SKM-1 treated with dmso at 0.1 percent for 144 hours (cell line): ENCODE data around the gene CLIC3.

Experiments used
- DNase-seq: peaks from one replicate; lab custom pipeline; 2025; ENCODE audit not compliant: unreplicated experiment; lab: John Stamatoyannopoulos, UW

CLIC3 gene

DNA sequence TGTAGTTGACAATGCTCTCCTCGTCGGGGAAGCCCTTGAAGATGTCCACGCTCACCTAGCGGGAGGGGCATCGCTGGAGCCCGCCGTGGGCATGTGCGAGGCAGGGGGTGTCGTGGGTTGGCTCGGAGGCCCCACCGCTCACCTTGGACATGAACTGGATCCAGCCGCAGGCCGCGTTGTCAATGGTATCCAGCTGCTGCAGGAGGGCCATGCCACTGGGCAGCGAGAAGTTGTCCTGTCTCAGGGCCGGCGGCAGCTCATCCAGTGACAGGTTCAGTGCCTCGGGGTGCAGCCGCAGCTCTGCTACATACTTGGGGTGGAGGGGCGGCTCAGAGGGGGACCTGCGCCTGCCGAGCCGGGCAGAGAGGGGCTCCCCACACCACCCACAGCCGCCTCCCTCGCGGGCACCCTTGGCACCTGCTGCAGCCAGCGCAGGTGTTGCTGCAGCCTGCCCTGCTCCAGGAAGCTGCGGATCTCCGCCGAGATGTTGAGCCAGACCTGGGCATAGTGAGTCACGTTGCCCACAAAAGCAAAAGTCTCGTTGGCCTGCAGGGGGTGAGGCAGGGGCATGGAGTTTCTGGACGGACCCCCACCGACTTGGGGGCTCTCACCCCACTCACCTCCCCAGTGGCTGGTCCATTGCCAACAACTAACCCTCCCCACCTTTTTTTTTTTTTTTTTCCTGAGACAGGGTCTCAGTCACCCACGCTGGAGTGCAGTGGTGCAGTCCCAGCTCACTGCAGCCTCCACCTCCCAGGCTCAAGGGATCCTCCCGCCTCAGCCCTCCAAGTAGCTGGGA is 22.6 kb upstream of the CLIC3 start:
- no peak for DNase-seq

DNA sequence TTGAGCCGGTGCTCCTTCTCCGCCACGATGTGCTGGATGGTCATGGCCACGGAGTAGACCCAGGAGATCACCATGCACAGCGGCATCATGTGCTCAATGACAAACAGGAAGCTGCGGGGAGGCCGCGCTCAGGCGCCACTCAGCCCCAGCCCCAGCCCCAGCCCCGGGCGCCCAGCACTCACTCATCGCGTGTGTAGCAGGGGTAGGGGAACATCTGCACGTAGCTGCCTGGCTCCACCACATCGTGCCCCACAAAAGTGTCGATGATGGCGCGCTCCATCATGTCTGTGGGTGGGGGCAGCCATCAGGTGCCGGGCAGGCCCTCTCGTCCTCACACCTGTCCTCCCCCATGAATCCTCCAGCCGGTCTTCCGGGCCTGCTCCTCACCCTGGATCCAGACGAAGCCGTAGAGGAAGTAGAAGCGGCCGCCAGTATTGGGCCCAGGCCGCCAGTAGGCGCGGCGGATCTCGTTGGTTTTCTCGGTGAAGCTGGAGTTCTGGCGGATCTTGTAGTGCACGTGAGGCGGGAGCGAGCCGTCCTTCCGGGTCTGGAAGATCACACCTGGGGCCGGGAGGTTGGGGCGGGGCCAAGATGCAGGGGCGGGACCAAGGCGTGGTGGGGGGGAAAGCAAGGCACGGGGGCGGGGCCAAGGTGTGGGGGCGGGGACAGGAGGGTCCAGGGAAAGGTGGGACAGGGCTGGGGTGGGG is 21.6 kb upstream of the CLIC3 start:
- DNase-seq = no peak

DNA sequence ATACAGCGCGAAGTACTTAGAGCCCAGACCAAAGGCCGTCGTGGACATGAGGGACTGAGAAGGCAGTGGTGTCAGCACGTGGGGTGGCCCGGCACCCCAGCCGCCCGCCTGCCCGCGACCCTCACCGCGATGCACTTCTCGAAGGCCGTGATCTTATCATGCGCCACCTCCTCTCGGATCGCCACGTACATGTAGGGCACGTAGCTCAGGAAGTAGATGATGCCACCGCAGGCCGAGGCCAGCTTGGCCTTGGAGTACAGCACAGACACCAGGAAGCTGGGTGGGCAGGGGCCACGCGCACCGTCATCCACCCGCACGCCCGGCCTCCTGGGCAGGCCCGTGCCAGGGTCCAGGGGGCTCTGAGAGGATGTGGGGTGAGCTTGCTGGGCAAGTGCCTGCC is 20.7 kb upstream of the CLIC3 start:
- no peak for DNase-seq

DNA sequence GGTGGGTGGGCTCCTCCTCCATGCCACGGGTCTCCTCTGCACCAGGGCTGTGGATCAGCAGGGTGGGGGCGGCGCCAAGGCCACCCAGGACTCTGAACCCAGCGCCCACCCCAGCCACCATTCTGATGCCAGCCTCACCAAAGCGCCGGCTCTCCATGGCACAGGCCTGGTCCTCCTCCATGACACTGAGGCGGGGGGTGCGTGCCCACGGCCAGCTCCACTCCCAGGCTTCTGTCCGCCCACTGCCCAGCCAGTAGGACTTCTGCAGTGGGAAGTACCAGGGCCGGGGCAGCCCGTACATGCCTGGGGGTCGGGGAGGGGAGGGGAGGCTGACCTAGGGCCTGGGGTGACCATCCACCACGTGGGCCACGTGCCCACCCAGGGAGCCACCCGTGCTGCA is 20.1 kb upstream of the CLIC3 start:
- DNase-seq = no peak

DNA sequence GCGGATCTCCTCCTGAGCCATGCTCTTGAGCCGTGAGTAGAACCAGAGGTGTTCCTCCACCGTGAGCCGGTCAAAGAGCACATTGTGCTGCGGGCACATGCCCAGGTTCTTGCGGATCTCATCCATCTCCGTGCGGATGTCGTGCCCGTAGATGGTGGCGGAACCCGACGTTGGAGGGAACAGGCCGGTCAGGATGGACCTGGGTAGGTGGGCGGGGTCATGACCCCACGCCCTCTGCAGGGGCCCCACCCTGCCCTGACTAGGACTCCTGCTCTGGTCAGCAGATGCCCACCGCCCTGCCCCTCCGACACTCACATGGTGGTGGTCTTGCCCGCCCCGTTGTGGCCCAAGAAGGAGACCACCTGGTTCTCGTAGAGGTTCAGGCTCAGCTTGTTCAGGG is 19.6 kb upstream of the CLIC3 start:
- no peak for DNase-seq

DNA sequence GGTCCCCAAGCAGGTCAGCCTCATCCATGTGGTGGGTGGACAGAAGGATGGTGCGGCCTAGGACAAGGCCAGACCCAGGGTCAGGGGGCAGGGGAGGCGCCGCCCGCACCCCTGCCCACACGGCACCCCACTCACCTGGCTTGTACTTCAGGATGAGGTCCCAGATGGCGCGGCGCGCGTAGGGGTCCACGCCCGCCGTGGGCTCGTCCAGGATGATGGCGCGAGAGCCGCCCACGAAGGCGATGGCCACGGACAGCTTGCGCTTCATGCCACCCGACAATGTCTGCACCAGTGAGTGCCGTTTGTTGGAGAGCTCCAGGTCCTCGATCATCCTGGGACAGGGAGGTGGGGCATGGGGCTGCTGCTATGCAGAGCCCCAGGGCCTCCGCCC is 19.2 kb upstream of the CLIC3 start:
- DNase-seq = no peak

DNA sequence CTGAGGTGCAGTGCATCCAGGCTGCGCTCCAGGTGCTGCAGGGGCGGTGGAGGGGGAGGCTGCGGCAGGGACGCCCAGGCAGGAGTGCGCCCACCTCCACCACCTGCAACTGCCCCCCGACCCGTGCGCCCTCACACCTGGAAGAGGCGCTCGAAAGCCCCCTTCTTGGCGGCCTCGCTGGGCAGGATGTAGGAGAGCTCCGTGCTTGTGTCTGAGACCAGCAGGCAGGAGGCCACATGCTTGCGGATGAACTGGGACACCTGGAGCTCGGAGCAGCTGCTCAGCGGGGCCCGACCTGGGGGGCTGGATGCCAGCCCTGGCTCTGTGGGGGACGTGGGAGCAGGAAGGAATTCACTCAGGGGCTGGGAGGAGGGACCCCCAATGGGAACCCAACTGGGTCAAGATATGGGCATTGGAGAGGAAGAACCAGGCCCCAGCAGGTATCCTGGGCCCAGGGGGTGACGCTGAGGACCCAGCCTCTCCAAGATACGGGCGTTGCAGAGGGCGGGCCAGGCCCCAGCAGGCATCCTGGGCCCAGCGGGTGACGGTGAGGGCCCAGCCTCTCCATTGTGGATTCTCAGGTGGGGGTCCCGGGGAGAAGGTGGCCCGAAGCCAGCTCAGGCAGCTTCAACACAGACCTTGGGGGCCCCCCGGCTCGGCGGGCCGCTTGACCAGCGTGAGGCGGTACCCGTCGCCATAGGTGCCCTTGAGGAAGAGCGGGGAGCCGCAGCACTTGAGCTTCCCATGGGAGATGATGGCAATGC is 18.6 kb upstream of the CLIC3 start:
- no peak for DNase-seq

DNA sequence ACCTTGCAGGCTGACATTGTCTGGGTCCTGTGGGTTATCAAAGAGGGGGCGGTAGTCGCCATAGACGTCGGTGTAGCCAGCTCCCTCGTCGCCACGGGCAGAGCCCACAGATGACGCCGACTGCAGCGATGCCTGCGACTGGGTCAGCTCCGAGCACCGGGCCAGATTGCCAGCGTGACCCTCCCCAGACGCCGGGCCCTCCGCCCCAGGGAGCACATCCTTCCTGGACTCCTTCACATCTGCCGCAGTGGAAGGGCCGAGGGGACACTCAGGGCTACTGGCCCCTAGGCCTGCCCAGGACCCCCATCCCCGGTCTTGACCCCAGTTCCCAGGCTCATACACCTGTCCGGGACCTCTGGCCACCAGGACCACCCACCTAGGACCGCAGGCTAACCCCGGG is 17.8 kb upstream of the CLIC3 start:
- no peak for DNase-seq

DNA sequence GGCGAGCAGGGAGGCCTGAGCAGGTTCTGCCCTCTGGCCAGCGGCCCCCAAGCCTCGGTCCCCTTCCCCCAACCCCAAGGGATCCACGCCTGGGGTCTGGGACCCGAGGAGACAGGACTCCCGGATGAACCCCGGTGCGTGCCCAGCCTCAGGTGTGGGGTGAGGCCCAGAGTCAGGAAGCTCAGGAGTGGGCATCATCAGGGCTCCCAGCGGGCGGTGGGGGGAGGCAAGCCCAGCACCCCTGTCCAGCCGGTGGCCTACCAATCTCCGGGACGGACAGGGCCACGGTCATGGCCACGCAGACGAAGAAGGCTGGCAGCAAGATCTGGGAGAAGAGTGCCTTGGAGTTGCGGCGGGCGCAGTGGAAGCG is 17.2 kb upstream of the CLIC3 start:
- DNase-seq = no peak

DNA sequence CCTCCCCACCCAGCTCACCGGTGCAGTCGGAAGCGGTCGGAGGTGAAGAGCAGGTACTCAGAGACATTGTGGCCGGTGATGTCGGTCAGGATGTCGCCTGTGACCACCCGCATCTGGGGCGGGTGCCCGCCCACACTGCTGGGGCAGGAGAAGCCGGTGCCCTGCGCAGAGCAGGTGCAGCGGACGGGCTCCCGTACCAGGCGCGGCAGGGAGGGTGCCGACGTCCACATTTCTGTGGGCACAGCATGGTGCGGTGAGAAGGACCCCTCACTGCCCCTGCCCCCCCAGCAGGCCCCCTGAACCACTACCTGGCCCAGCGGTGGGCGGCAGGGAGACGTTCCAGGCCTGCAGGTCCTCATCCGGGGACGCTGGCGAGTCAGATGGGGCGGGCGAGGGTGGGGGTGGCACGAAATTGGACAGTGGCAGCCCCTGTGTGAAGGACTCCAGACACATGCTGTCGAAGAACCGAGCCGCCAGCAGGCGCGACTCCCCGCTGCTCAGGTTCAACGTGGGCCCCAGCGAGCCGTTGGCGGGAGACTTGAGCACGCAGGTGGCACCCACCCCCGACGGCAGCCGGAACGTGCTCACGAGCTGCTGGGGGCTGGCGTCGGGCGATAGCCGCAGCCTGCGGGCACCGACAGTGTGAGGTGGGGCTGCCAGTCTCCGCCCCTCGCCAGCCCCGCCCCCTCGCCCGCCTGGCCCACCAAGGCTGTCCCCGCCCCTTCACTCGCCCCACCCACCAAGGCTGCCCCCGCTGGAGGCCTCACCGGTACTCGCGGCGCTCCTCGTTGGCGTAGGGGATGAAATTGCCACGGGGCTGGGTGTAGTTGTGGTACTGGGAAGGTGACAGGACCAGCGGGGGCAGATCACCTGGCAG is 16.6 kb upstream of the CLIC3 start:
- DNase-seq = no peak

DNA sequence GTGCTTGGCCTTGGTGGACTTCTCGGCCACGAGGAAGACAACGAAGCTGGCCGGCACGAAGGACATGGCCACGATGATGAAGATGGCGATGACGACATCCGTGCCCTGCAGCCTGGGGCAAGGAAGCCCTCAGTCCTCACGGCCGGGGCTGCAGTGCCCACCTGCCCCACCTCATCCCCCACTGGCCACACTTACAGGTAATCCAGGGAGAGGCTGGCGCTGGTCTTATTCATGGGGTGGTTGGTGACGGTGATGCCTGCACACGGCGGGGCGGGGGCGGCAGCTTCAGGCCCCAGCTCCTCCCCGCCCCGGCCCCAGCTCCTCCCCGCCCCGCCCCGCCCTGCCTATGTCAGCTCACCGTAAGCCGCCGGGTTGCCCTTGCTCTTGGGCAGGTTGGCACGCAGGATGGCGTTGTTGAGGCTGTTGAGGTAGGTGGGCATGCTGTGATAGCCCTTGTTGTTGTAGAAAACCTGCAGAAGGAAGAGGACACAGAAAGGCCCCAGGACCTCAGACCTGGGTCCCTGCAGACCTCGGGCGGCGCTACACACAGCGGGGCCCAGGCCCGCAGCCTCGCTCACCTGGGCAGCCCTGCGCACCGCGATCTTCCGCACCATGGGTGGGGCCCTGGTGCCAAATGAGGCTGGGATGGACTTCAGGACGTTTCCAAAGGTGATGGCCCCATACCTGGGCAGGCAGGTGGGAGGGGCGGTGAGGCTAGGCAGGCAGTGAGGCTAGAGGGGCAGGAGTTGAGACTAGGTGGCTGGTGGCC is 15.7 kb upstream of the CLIC3 start:
- no peak for DNase-seq

DNA sequence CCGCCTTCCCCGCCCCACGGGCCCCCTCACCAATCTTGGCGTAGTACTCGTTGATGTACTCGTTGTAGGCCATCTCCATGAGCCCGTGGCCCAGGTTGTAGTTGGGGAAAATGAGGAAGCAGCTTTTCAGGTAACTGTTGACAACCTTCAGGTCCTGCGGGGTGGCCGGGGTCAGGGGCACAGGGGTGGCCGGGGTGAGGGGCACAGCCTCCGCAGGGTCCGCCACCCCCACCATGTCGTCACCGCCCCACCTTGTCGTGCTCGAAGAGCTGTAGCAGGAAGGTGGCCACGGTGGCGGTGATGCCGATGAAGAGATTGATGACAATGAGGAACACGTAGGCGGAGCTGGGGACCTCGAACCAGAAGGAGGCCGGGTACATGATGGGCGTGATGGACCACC is 14.8 kb upstream of the CLIC3 start:
- DNase-seq = no peak

DNA sequence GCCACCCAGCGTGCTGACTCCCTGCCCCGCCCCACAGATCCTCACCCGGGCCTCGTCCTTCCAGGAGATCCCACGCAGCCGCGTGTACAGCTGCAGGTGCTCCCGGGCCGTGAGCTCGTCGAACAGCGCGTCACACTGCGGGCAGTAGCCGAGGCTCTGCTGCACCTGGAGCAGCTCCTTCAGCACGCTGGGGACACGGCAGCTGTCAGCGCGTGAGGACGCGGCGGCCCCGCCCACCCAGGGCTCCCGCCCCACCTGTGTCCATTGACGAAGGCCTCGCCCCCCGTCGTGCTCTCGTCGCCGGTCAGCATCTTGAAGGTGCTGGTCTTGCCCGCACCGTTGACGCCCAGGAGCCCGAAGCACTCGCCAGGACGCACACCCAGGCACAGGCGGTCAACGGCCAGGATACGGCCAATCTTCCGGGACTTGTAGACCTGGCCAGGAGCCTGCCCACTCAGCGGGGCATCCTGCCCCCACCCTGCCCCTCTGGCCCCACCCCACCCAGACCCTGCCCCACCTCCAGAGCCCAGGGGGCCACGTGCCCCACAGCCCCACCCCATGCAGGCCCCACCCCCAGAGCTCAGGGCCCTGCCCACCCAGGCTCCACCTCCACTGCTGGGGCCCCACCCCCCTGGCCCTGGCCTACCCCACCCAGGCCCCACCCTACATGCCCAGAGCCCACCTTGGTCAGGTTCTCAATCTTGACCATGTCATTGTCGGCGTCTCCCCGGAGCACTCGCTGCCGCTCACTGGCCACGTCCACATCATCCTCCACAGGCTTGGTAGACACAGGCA is 13.8 kb upstream of the CLIC3 start:
- DNase-seq = no peak

DNA sequence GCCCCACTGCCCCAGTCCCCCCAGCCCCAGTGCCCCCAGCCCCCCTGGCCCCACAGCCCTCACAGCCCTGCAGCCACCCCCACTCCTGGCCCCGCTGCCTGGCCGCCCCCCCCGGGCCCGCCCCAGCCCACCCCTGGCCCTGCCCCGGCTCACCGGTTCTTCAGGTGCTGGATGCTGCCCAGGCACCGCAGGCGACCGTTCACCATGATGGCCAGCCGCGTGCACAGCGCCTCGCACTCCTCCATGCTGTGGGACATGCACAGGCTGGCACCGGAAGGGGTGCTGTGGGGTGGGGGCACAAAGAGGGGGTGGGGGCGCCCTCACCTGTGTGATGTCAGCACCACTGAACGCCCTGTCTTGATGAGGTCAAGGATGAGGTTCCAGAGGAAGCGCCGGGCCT is 12.8 kb upstream of the CLIC3 start:
- no peak for DNase-seq

DNA sequence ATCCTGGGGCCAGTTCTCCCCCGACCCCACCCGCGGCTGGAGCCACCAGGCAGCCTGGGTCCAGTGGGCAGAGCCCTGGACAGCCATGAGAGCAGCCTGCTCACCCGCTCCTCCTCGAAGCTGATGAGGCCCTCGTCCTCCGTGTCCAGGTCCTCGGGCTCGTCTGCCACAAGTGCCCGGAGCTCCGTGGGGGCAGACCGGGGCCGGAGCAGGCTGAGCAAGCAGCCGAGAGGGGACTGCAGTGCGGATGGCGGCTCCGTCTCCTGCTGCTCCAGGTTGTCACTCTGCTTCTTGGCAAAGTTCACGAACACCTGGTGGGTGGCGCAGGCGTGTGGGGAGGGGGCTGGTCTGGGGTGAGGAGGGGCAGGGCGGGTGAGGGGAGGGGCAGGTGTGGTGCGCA is 11.9 kb upstream of the CLIC3 start:
- DNase-seq = no peak

DNA sequence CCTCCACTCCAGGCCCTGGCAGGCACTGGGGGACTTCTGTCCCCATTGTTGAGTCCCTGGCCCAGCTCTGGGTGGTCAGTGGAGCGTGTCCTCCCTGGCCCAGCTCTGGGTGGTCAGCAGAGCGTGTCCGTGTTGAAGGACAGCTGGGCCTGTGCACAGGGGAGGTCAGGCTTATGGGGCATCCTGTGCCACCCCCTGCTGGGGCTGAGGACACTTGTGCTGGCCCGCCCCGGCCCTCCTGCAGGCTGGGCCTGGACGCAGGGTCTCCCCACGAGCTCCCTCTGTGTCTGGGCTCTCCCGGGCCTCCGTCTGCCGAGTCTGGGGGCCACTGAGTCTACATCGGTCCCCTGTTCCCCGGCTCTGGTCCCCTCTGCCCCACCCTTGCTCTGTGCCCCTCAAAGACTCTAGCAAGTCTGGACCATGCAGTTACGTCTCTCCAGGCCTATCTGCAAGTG is 11.5 kb upstream of the CLIC3 start:
- no peak for DNase-seq

DNA sequence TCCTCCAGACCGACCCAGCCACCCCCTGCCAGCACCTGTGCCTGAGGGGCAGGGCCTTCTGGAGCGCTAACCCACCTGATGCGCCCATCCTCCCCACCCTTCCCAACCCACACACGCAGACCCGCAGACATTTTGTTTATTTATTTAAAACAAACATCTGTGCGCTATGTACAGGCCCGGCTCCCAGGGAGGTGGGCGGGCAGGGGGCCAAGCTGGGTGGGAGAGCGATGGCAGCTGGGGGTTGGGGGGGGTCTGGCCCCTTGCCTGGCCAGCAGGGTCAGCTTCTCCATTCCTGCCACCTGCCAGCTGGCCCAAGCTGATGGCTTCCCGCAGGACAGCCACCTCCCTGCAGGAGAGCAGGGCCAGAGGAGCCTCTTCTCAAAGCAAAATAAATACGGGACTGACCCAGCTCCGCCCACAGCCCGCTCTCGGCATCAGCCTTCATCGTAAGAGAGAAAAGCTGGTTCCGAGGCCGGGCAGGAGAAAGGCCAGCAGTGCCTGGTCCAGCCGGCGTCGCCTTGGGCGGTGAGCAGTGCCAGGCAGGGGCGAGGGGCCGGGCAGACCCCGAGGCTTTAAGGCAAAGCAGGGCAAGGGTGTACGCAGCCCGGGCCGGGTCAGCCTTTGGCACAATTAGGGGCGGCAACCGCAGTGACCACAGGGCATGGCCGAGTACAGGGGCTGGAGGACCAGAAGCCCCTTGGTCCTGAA is 10.9 kb upstream of the CLIC3 start:
- DNase-seq = no peak

DNA sequence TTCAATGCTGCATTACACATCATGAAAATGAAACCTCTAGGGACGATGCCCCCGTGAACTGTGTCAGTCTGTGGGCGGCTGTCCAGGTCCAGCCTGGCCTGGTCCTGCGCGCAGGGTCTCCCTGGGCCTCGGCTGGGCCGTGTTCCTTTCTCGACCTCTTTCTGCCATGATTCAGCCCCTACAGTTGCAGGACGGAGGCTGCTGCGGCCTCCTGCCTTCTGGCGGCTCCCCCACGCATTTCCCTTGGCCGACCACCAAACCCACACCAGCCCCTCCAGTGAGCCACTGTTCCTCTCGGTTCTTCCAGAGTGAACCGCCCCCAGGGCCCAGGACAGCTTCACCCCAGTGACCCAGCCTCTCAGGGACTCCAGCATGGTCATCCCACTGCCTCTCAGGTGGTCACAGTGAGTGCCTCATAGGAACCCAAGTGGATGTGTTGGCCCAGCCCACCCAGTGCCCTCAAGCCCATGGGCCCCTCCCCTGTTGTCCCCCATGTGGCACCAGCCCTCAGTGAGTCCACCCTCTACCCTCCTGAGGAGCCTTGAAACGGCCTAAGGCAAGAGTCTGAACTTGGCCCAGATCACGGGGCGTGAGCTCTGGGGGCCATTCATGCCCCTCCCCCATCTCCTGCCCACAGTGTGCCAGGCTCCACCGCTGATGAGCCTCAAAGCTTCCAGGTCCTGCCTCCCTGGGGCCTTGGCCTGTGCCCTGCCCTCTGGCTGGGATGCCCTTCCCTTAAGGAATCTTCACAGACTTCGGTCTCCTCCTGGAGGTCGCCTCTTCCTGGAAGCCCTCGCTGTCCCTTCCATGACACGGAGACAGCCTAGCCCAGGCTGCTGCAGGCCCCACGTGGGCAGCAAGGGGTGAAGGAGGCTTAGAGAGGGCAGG is 10.0 kb upstream of the CLIC3 start:
- DNase-seq = no peak
